SK-N-MC (cell line): ENCODE data around the gene SRSF10.

Source experiments
- EZH2 ChIP-seq: fragments of 200-600 bp; sonication (generic); IDR thresholded peaks from one replicate; pipeline ENCODE4 v1.6.1; 2017; ENCODE audit warnings: antibody characterized with exemption
- FOXP2 ChIP-seq: optimal IDR thresholded peaks from 2 replicates; pipeline ENCODE3; 2011; ENCODE audit warnings: mild to moderate bottlenecking, moderate library complexity; ENCODE audit not compliant: insufficient read depth; ENCODE audit errors: extremely low read length, control extremely low read depth
- POLR2AphosphoS5 ChIP-seq: IDR thresholded peaks from 2 replicates; pipeline ENCODE4 v1.6.1; 2012; ENCODE audit warnings: mild to moderate bottlenecking, low read depth, low read length, borderline replicate concordance

DNA sequence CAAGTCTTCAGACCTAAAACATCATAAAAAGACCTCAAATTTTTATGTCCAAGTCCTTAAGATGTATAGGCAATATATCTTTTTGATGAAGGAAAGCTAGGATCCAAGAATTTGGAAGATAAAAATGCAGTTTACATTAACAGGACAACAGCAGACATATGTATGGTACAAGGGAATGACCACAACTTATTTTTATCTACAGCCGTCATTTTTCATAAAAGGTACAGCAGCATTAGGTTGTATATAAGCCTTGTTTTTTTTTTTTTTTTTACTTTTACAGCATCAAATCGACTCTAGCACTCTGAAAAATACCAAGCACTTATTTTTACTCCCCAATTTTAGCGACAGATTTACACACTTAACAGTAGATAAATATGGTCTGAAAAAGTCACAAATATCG, 1.3 kb downstream of the SRSF10 start:
- TF ChIP-seq POLR2AphosphoS5 (no peak), EZH2 (no peak), FOXP2 (no peak)
